Transverse colon (tissue), 4 donors: ENCODE results near the gene LRRC7.

Experiments used
- EP300 ChIP-seq: sonication (generic); formaldehyde crosslinking; IDR thresholded peaks from one replicate; pipeline ENCODE4 v1.6.1; 2017; ENCODE audit warnings: antibody characterized with exemption, low read depth
- POLR2A ChIP-seq: fragments of 450-650 bp; IDR thresholded peaks from one replicate; pipeline ENCODE4 v1.6.1; 2016; ENCODE audit warnings: antibody characterized with exemption, mild to moderate bottlenecking, moderate library complexity
- POLR2AphosphoS5 ChIP-seq, 3 donors: sonication (generic); formaldehyde crosslinking; IDR thresholded peaks; one replicate each; pipeline ENCODE4 v1.6.1; 2016; ENCODE audit warnings: antibody characterized with exemption in 3 of 3
- TF ChIP-seq, protein P1 (sequence below), 5 experiments: fragments of 200-600 bp in 3 of 5; fragments of 450-650 bp in 2 of 5; sonication (generic) in 3 of 5; IDR thresholded peaks; 1 replicate in 2 of 5; 2 replicates in 3 of 5; pipeline ENCODE4 v1.5.1; 2016 to 2017; ENCODE audit warnings: antibody characterized with exemption in 5 of 5, inconsistent platforms in 3 of 5, mild to moderate bottlenecking in 2 of 5, moderate library complexity in 1 of 5

DNA sequence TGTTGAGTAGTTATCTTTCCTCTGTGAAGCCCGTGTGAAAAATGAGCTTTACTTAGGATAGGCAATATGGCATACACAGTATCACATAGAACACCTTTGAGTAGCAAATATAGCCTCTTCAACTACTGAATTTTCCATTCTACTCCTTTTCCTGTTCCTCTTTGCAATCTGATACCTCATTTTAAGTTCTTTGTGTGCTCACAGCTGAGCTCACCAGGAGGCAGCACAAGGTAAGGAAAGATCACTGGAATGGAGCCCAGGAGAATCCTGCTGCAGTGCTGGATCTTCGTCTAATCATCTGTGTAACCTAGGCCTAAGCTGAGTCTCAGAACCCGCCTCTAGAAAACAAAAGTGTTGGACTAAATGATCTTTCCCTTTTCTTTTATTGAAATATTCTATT is 466.7 kb downstream of the LRRC7 start:
- TF ChIP-seq EP300 (no peak), POLR2AphosphoS5 (IDR thresholded peaks at IDR 0.05) (no peak), POLR2A (no peak)
- TF ChIP-seq, protein P1, sequence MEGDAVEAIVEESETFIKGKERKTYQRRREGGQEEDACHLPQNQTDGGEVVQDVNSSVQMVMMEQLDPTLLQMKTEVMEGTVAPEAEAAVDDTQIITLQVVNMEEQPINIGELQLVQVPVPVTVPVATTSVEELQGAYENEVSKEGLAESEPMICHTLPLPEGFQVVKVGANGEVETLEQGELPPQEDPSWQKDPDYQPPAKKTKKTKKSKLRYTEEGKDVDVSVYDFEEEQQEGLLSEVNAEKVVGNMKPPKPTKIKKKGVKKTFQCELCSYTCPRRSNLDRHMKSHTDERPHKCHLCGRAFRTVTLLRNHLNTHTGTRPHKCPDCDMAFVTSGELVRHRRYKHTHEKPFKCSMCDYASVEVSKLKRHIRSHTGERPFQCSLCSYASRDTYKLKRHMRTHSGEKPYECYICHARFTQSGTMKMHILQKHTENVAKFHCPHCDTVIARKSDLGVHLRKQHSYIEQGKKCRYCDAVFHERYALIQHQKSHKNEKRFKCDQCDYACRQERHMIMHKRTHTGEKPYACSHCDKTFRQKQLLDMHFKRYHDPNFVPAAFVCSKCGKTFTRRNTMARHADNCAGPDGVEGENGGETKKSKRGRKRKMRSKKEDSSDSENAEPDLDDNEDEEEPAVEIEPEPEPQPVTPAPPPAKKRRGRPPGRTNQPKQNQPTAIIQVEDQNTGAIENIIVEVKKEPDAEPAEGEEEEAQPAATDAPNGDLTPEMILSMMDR (IDR thresholded peaks at IDR 0.05): no peak
